ENCODE data around the gene LMF2.
"Not testable (repeated sequence)": the region's sequence is repeated elsewhere in the genome, so short reads cannot be mapped to it uniquely, and the experiment has no call there.

The LMF2 gene

DNA sequence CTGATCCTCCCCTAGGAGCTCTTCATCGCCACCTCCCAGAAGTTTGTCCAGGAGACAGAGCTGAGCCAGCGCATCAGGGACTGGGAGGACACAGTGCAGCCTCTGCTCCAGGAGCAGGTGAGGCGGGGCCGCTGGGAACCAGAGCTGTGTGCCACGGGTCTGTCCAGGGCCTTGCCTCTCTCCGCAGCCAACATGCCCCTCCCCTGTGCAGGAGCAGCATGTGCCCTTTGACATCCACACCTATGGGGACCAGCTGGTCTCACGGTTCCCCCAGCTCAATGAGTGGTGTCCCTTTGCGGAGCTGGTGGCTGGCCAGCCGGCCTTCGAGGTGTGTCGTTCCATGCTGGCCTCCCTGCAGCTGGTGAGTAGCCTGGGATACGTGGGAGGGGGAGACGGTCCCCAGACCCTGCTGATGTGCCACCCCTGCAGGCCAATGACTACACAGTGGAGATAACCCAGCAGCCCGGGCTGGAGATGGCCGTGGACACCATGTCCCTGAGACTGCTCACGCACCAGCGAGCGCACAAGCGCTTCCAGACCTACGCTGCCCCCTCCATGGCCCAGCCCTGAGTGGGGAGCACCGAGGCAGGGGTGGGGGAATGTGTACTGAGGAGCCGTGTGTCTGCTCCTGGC lies 15.4 kb upstream of the LMF2 start:
- DNase-seq: no peak

DNA sequence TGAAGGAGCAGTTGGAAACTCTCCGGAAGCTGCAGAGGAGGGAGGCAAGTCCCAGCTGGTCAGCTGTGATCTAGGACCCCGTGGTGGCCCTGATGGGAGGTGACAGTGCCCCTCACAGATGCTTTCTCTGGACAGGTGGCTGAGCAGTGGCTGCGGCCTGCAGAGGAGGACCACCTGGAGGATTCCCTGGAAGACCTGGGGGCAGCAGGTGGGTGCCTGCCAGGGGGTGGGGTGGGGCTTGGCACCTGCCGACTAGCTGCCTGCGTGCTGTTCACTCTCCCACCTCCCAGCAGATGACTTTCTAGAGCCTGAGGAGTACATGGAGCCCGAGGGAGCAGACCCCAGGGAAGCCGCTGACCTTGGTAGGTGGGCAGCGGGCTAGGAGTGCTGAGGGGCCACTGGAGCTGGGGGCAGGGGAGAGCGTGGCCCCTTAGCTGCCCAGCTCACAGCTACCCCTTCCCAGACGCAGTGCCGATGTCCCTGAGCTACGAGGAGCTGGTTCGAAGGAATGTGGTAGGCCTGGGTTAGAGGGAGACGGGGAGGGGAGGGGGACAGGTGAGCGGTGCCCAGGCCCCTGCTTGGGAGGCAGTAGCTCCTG lies 14.8 kb upstream of the LMF2 start:
- DNase-seq: no peak

DNA sequence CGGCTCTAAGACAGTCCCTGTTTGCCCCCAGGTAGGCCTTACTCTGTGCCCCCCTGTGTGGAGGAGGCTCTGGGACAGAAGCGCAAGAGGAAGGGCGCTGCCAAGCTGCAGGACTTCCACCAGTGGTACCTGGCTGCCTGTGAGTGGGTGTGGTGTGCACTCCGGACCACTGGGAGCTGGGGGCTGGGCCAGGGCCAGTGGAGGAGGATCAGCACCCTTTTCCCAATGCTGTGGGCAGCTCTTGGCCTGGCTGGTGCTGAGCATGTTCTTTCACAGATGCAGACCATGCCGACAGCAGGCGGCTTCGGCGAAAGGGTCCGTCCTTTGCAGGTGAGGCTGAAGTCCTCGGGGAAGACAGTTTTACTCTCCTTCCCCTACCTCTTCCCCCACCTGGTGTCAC lies 14.2 kb upstream of the LMF2 start:
- DNase-seq: no peak

DNA sequence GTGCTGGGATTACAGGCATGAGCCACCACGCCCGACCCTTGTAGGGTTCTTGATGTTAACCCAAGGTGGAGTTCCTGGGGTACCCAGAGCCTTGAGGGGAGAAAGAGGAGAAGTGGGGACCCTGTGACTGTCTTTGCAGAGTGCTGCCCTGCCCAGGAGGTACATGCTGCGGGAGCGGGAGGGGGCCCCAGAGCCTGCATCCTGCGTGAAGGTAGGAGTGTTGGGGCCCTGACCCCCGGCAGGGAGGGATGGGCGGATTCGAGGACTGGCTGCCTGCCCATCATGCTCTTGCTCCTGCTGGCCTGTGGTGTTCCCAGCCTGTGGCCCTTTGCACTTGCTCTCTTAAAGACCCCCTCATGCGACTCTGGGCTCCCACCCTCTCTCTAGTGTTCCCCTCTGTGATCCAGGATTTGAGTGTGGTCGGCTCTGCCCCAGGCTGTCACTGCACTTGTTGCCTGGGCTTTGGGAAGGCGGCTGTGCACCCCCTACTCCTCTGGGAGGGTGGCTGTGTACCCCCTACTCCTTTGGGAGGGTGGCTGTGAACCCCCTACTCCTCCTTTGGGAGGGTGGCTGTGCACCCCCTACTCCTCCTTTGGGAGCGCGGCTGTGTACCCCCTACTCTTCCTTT lies 13.4 kb upstream of the LMF2 start:
- DNase-seq: no peak

DNA sequence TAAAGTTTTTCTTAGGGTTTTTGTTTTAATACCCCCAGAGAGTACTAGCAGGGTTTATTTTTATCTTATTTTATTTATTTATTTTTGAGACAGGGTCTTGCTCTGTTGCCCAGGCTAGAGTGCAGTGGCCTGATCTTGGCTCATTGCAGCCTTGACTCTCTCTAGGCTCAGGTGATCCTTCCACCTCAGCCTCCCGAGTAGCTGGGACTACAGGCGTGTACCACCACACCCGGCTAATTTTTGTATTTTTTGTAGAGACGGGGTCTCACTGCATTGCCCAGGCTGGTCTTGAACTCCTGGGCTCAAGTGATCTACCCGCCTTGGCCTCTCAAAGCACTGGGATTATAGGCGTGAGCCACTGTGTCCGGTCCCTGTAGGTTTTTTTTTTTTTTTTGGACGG lies 12.7 kb upstream of the LMF2 start:
- DNase-seq: not testable (repeated sequence)

DNA sequence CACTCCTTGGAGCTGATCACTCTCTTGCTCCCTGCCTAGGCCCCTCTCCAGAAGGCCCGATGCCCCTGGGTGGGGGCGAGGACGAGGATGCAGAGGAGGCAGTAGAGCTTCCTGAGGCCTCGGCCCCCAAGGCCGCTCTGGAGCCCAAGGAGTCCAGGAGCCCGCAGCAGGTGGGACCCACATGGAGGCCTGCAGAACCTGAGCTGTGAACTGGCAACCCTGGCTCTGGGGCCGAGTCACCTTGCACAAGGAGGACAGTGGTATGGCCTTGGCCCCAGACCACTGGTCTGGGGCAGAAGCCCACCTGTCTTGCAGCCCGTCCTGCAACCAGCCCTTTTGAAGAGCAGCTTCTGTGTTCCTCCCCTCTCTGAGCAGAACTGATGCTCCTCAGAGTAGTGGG lies 11.6 kb upstream of the LMF2 start:
- no peak for DNase-seq

DNA sequence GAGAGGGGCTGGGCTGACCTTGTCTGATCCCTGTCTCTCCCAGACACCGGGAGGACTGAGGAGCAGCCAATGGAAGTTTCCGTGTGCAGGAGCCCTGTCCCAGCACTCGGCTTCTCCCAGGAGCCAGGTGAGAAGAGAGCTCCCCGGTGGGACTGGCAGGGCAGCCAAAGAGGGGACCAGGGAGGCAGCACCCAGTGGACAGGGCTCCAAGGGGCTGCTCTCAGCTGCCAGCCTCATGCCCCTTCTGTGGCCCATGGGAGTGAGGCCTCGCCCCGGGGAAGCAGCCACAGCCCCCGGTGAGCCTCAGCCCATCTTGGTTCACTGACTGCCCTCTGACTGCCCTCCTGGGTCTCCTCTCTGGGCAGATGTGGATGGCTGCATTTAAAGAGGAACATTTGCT lies 11.1 kb upstream of the LMF2 start:
- no peak for DNase-seq

DNA sequence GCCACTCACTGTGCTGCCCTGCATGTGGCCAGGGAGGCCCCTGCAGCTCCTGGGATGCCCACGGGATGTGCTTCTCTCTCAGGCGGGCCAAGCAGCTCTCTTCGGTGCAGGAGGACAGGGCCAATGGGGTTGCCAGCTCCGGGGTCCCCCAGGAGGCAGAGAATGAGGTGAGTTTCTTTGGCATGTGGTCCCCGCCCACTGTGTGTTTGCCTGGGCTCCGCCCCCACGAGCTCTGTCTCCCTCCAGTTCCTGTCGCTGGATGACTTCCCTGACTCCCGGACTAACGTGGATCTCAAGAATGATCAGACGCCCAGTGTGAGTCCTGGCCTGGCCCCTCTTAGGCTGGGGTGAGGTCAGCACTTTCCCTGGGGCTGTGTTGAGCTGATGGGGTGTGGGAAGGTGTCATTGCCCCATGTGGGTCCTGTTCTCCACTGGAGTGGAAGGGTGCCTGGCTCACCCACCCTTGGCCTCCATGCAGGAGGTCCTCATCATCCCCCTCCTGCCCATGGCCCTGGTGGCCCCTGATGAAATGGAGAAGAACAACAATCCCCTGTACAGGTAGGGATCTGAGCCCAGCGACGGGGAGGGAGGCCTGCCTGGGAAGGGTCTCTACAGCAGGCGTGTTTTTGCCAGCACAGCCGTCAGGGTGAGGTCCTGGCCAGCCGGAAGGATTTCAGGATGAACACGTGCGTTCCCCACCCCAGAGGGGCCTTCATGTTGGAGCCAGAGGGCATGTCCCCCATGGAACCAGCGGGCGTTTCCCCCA lies 10.2 kb upstream of the LMF2 start:
- no peak for DNase-seq

DNA sequence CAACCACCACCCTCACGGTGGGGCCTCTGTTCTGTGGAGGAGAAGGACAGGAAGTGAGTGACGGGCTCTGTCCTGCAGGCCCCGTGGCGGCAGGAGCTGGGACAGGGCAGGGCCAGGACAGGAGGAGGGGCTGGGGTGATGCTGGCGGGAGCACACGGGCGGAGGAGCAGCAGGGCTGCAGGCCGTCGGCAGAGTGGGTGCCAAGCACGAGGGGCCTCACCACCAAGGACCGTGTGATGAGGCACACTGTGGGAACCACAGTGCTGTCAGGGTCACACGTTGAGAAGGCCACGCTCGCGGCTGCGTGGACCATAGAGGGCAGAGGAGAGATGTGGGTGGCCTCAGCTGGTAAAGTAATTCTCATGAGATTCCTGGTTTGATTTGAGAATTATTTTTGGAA lies 9.4 kb upstream of the LMF2 start:
- no peak for DNase-seq

DNA sequence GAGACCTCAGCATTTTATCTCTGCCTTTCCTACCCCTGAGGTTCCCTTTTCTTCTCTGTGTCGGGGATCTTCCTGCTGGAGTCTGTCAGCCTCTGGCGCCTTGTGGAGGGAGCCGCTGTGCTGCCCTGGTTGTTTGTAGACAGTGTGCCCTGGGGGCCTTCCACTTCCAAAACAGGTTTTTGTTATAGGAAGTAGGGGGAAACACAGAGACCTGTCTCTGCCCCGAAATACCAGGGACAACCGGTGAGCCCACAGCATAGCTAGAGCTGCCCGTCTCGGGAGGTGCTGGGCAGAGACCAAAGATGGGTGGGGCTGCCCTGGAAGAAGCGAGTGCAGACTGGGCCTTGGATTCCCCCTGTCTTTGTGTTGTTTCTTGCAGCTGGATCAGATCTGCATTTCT lies 8.6 kb upstream of the LMF2 start:
- DNase-seq: no peak

DNA sequence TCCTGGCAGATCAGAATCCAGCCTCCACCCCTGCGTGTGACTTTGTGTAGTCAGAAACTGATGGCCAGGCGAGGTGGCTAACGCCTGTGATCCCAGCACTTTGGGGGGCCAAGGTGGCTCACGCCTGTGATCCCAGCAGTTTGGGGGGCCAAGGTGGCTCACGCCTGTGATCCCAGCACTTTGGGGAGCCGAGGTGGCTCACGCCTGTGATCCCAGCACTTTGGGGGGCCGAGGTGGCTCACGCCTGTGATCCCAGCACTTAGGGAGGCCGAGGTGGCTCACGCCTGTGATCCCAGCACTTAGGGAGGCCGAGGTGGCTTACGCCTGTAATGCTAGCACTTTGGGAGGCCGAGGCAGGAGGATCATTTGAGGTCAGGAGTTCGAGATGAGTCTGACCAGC lies 5.7 kb upstream of the LMF2 start:
- no peak for DNase-seq

DNA sequence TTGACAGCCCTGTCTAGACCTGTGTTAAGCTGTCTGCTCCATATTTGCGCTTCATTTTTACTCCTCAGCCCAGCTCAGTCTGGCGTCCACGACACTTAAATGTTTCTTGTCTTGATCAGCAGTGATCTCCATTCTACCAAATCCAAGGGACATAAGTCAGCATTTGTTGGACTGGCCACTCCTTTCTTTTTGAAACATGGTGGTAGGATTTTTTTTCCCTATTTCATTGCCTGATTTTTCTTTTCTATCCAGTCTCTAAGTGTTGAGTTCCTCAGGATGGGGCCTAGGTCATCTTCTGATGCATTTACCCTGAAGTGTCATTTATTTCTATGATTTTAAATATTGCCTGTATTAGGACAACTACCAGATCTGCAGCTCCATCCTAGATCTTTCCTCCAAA lies 1.4 kb upstream of the LMF2 start:
- no peak for DNase-seq

DNA sequence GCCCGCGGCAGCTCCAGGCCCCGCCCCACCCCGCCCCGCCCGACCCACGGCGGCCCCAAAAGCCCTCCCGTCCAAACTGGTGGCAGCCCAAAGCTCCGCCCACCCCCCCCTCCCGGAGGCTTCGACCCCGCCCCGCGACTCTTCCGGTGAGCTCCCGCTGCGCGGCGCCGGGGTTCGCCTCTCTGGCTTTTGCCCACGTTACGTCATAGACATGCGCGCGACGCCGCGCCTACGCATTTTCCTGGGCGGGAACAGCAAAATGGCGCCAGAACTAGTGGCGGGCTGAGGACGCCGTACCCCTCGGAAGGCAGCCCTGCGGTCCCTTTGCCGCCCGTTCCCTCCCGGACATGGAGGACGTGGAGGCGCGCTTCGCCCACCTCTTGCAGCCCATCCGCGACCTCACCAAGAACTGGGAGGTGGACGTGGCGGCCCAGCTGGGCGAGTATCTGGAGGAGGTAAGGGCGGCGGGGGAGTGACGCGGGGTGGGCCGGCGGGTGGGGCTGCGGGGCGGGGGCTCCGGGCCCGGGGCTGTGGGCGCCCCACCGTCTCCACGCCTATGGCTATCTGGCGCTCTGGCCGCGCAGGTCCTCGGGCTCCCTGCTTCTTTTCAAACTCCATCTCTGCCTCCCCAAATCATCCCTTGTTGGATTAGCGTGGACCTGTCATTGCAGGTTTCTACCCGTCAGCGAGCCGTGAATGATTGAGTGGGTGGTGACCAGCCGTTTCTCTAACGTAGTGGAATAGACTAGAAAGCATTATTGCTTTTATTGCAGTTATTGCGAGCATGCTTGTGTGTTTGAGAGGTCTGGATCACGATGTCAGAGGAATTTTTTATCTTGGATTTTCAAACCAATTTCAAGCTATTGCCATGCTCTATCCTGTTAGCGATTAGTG lies 736 bp upstream of the LMF2 start, which contains the start of gene NCAPH2:
Gene NCAPH2, plus strand, starts transcription at position 234 of the 894 bp plus-strand sequence. Its CDS starts 114 bp downstream, at position 348.
- DNase-seq: peak; percentile 99

DNA sequence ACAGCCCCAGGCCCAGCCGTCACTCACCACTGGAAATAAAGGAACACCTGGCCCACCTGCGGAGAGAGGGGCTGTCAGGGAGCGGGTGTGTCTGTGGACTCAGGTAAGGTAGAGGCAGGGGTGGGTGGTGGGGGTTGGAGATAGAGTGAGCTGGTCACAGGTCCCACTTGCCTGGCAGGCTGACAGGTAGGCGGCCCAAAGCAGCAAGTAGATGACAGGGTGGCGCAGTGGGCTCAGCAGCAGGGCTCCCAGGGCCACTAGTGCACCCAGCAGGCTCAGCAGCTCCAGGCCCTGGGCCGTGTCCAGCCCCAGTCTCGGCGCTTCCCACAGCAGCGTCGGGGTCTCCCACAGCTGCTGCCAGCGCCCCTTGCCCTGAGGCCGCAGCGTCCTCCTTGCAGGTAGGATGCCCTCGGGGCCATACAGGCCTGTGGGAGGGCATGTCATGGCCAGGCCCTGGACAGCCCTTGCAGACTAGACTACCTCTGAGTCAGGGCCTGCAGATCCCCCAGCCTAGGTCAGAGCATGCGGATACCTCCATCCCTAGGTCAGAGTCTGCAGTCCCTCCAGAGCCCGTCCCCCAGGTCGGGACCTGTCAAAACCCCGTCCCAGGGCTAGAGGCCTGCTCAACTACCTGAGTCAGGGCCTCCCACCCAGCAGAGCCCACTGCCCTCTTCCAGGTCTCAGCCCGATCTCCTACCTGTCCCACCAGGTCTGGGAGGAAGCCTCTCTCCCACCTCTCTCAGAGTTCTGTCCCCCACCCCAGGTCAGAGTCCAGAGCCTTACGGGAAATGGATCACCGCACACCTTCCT lies 686 bp downstream of the LMF2 start:
- DNase-seq: no peak

DNA sequence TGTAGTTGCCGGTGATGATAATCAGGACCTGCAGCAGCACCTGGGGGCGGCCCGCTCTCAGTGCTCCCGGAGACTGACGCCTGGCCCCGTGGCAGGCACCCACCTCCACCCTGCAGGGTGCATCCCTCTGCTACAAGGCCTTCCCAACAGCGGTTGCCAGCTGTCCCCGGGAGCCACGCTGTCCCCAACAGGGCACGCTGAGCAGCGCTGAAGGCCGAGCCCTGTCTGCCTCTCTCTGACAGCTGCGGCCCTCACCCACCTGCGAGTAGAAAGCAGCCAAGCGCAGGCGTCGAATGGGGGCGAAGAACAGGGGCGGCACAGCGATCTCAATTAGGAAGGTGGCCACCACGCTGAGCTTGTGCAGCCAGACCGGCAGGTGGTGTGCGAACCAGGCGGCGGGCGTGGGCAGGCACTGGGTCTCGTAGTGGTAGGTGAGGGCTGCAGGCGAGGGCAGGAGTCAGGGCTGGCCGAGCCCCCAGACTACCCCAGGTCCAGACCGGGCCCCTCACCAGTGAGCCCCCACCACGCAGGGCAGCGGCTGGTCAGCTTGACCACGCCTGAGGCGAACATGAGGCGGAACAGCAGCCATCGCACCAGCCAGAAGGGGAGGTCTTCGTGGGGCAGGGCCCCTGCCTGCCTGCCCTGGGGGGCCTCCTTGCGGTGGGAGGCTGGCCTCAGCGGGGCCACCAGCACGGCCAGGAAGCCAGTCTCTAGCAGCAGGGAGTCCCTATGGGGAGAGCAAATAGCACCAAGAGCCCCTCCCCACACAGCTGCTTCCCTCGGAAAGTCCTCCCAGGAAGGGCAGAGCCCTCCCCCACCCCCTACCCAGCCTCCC lies 1.5 kb downstream of the LMF2 start:
- DNase-seq: no peak

DNA sequence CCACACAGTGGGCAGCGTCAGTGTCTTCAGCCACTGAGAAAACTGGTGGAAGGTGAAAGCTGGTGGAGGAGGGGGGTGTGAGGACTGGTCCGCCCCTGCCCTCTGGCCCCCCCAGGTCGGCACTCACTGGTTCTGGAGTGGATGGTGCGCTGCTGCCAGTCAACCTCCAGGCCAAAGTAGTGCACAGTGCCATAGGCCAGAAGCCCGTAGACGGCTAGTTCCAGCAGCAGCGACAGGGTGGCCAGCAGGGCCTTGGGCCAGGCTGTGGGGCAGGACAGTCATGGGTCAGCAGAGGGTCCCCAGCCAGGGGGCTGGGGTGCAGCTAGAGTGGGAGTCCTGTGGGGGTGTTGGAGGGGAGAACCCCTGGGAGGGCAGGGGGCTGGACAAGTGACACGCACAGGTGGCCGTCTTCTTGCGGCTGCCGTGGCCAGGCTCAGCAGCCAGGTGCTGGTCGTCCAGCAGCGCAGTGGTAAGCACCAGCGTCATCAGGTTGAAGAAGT lies 2.2 kb downstream of the LMF2 start:
- DNase-seq: no peak

DNA sequence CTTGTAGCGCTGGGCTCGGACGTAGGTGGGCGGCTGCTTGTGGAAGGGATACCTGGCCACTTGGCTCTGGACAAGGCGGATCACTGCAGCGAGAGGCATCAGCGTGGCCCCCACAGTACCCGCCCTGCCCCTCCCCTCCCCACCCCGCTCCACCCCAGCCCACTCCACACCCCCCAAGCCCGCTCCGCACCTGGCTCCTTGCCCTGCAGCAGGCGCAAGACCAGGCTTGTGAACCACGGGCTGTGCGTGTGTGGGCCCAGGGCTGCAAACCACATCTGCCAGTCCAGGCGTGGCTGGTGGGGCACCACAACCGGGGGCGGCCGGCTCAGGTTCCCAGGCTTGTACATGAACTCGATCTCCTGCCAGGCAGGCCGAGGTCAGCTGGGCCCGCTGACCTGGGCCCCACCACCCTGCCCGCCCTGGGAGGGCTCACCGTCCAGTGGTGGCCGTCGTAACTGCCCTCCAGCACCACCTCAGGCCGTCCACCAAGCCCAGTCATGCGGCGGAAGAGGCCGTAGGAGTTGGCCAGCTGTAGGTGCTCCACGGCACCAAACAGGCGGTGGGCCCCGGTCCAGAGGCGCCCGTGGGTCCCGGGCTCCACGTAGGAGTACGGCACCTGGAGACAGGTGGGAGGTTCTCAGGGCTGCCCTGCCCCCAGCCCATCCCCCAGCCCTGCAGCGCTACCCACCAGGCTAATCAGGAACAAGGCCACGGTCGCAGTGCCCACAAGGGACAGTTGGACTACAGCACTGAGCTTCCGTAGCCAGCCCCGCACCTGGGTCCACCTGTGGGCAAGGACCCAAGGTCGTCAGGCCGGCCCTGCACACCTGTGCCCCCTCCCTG lies 2.9 kb downstream of the LMF2 start:
- no peak for DNase-seq

DNA sequence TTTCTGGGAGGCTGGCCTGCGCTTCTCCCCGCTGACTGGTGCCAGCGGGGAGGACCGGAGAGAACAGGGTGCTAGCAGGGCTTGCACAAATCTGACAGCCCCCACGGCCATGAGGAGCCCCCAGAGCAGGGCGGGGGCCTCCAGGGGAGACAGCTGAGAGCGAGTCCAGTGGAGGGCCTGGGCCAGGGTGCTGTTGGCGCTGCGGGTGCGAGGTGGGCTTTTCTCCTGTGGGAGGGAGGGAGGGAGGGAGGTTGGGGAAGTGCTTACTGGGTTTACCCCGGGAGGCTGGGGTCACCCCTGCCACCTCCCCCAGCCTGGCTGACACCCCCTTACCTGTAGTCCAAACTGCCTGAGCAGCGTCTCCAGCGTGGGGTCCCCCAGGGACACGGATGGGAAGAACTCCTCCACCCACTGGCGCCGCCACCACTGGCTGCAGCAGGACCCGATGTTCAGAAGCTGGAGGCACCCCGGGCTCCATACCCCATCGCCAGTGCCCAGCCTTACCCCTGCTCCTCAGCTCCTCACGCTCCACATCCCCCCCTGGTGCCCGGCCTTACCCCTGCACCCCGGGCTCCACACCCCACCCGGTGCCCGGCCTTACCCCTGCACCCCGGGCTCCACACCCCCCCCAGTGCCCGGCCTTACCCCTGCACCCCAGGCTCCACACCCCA lies 3.9 kb downstream of the LMF2 start:
- peak; percentile 56 for DNase-seq
